HL-60 (cell line): ENCODE data around the gene ACOT12.

Source experiments
- DNase-seq, 2 experiments: peaks; one replicate each; pipeline ENCODE4 v3.0.0-alpha.2; 2010 to 2020; ENCODE audit warnings: low read depth in 1 of 2, low spot score in 1 of 2
- H3K27ac ChIP-seq: fragments of 250-450 bp; sonication (Bioruptor Pico); replicated peaks from 2 replicates; pipeline ENCODE4 v1.5.1; 2020; ENCODE audit warnings: mild to moderate bottlenecking, moderate library complexity
- H3K27me3 ChIP-seq: fragments of 250-450 bp; sonication (Bioruptor Pico); 2 replicates; pipeline ENCODE4 v1.5.1; 2021; ENCODE audit warnings: mild to moderate bottlenecking, moderate library complexity; ENCODE audit not compliant: insufficient read depth, poor library complexity, severe bottlenecking
- H3K4me3 ChIP-seq: replicated peaks from 2 replicates; pipeline ENCODE4 v1.5.1; 2011; ENCODE audit warnings: mild to moderate bottlenecking, control low read depth, low read length; ENCODE audit not compliant: insufficient read depth
- GABPA ChIP-seq: IDR thresholded peaks from 2 replicates; pipeline ENCODE4 v1.6.1; 2012; ENCODE audit warnings: low read depth
- POLR2AphosphoS5 ChIP-seq: IDR thresholded peaks from 2 replicates; pipeline ENCODE4 v1.6.1; 2012; ENCODE audit warnings: low read depth
- SPI1 ChIP-seq: IDR thresholded peaks from 2 replicates; pipeline ENCODE4 v1.6.1; 2012; ENCODE audit warnings: low read depth, mild to moderate bottlenecking, borderline replicate concordance
- TF ChIP-seq, protein P1 (sequence below): IDR thresholded peaks from one replicate; pipeline ENCODE4 v1.5.1; 2011; ENCODE audit warnings: low read length, control low read depth, inconsistent platforms; ENCODE audit not compliant: insufficient read depth
- TF ChIP-seq, protein P2 (sequence below): IDR thresholded peaks from 2 replicates; pipeline ENCODE4 v1.6.1; 2012; ENCODE audit warnings: low read depth; ENCODE audit not compliant: insufficient replicate concordance

ACOT12 gene

GRCh38 chr5:81402192-81402930 is 8.4 kb upstream of the ACOT12 start:
- TF ChIP-seq POLR2AphosphoS5 (no peak), SPI1 (no peak), GABPA (no peak)
- TF ChIP-seq, protein P1, sequence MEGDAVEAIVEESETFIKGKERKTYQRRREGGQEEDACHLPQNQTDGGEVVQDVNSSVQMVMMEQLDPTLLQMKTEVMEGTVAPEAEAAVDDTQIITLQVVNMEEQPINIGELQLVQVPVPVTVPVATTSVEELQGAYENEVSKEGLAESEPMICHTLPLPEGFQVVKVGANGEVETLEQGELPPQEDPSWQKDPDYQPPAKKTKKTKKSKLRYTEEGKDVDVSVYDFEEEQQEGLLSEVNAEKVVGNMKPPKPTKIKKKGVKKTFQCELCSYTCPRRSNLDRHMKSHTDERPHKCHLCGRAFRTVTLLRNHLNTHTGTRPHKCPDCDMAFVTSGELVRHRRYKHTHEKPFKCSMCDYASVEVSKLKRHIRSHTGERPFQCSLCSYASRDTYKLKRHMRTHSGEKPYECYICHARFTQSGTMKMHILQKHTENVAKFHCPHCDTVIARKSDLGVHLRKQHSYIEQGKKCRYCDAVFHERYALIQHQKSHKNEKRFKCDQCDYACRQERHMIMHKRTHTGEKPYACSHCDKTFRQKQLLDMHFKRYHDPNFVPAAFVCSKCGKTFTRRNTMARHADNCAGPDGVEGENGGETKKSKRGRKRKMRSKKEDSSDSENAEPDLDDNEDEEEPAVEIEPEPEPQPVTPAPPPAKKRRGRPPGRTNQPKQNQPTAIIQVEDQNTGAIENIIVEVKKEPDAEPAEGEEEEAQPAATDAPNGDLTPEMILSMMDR = no peak
- TF ChIP-seq, protein P2, sequence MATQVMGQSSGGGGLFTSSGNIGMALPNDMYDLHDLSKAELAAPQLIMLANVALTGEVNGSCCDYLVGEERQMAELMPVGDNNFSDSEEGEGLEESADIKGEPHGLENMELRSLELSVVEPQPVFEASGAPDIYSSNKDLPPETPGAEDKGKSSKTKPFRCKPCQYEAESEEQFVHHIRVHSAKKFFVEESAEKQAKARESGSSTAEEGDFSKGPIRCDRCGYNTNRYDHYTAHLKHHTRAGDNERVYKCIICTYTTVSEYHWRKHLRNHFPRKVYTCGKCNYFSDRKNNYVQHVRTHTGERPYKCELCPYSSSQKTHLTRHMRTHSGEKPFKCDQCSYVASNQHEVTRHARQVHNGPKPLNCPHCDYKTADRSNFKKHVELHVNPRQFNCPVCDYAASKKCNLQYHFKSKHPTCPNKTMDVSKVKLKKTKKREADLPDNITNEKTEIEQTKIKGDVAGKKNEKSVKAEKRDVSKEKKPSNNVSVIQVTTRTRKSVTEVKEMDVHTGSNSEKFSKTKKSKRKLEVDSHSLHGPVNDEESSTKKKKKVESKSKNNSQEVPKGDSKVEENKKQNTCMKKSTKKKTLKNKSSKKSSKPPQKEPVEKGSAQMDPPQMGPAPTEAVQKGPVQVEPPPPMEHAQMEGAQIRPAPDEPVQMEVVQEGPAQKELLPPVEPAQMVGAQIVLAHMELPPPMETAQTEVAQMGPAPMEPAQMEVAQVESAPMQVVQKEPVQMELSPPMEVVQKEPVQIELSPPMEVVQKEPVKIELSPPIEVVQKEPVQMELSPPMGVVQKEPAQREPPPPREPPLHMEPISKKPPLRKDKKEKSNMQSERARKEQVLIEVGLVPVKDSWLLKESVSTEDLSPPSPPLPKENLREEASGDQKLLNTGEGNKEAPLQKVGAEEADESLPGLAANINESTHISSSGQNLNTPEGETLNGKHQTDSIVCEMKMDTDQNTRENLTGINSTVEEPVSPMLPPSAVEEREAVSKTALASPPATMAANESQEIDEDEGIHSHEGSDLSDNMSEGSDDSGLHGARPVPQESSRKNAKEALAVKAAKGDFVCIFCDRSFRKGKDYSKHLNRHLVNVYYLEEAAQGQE = no peak
- no peak overlapping the region for H3K27ac ChIP-seq
- no peak for DNase-seq
- H3K4me3 ChIP-seq = no peak overlapping the region
- no peaks in the 10 kb centered on the region for H3K27me3 ChIP-seq

GRCh38 chr5:81401266-81401665 is 7.3 kb upstream of the ACOT12 start:
- no peaks in the 10 kb centered on the region for H3K27me3 ChIP-seq
- H3K27ac ChIP-seq = no peak overlapping the region
- TF ChIP-seq, protein P2 = no peak
- no peak for TF ChIP-seq GABPA
- TF ChIP-seq, protein P1 = no peak
- no peak for TF ChIP-seq POLR2AphosphoS5
- no peak for TF ChIP-seq SPI1
- H3K4me3 ChIP-seq = no peak overlapping the region
- no peak for DNase-seq

- H3K4me3 ChIP-seq = no peak overlapping the region
- no peak for DNase-seq
- no peak overlapping the region for H3K27ac ChIP-seq
- no peaks in the 10 kb centered on the region for H3K27me3 ChIP-seq
- TF ChIP-seq GABPA (no peak), SPI1 (no peak), POLR2AphosphoS5 (no peak)
- TF ChIP-seq, protein P2 = no peak
- TF ChIP-seq, protein P1 = no peak
These were observed 6.4 kb upstream of the ACOT12 start for GRCh38 chr5:81400375-81400774.
